SHP77 (cell line): ENCODE measurements around the gene ACADSB.

ENCODE experiments used
- DNase-seq, 2 experiments: peaks; one replicate each; lab custom pipeline; 2025; lab: John Stamatoyannopoulos, UW

ACADSB gene

GRCh38 chr10:123100030-123100762 lies 91.4 kb downstream of the ACADSB start:
- DNase-seq, result no peak

DNA sequence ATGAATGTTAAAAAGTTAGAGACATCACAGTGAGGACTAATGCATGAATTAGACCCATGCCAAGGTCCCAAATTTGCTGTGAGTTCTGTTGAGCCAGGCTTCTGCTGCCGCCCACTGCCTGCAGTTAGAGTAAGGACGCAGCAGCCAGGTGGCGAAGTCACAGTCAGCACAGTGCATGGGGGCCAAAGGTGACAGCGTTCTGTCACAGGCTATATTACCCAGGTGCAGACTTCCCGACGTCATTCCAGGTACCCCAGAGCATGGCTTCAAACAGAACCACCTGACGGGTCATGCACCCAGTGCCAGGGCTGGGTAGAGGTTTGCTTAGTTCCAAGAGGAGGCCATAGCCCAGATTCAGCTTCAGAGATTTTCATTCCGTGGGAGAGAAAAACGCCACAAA lies 93.1 kb downstream of the ACADSB start:
- no peak for DNase-seq

DNA sequence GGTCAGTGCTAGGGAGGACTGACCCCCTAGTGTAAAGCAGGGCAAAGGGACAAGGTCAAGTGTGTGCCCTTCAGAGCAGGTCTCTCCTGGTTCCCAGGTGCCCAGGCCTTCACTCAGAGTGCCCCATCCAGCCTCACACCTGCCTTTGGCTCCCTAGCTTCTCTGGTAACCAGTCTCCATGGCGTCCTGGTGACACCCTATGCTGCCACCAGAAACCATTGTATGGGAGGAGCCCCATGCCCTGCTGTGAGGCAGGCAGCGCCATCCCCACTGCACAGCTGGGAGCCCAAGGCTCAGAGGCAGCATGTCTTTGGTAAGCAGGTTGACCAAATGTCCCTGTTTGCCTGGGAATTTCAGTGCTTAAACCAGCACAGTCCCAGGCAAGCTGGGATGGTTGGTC lies 93.9 kb downstream of the ACADSB start:
- no peak for DNase-seq

- DNase-seq, result no peak
These were observed 95.1 kb downstream of the ACADSB start for GRCh38 chr10:123103944-123104343.
